SU-DHL-6 (cell line): ENCODE measurements around the gene MED27.

Source experiments
- EZH2phosphoT487 ChIP-seq: fragments of 200-600 bp; sonication (generic), shearing (Covaris generic); conservative IDR thresholded peaks from 2 replicates; pipeline ENCODE4 v1.6.1; 2018; ENCODE audit warnings: mild to moderate bottlenecking, antibody characterized with exemption, low read length, moderate library complexity, mixed read lengths
- TF ChIP-seq, protein P1 (sequence below): fragments of 200-600 bp; sonication (generic); IDR thresholded peaks from one replicate; pipeline ENCODE4 v1.5.1; 2017; ENCODE audit warnings: antibody characterized with exemption, mild to moderate bottlenecking, low read length, moderate library complexity; ENCODE audit not compliant: insufficient read depth, poor library complexity, severe bottlenecking

DNA sequence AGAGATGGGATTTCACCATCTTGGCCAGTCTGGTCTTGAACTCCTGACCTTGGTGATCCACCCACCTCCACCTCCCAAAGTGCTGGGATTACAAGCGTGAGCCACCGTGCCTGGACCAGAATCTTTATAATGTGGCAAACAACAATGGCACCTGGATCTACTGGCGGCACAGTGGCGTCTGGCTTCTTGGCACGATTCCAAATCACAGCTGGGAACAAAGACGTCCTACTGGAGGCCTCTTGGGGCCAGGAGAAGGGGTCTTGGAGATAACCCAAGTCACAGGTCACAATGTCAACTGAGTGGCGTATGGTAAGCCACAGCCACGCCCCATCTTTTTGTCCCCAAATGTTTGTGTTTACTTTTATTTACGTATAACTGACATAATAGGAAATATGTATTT lies 262.0 kb downstream of the MED27 start:
- TF ChIP-seq EZH2phosphoT487, result no peak
- TF ChIP-seq, protein P1, sequence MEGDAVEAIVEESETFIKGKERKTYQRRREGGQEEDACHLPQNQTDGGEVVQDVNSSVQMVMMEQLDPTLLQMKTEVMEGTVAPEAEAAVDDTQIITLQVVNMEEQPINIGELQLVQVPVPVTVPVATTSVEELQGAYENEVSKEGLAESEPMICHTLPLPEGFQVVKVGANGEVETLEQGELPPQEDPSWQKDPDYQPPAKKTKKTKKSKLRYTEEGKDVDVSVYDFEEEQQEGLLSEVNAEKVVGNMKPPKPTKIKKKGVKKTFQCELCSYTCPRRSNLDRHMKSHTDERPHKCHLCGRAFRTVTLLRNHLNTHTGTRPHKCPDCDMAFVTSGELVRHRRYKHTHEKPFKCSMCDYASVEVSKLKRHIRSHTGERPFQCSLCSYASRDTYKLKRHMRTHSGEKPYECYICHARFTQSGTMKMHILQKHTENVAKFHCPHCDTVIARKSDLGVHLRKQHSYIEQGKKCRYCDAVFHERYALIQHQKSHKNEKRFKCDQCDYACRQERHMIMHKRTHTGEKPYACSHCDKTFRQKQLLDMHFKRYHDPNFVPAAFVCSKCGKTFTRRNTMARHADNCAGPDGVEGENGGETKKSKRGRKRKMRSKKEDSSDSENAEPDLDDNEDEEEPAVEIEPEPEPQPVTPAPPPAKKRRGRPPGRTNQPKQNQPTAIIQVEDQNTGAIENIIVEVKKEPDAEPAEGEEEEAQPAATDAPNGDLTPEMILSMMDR, result no peak
